A673 (cell line): ENCODE results near the gene SLC16A10.

Experiments
- EZH2 ChIP-seq: fragments of 200-600 bp; sonication (generic); IDR thresholded peaks from 2 replicates; pipeline ENCODE4 v1.6.1; 2017; ENCODE audit warnings: borderline replicate concordance, low read depth, mild to moderate bottlenecking, mixed read lengths, antibody characterized with exemption, low read length; ENCODE audit not compliant: poor library complexity, severe bottlenecking
- TF ChIP-seq, protein P1 (sequence below): fragments of 300-800, 200-600 bp; sonication (generic); conservative IDR thresholded peaks from 2 replicates; pipeline ENCODE4 v1.5.1; 2017; ENCODE audit warnings: low read depth, mild to moderate bottlenecking, antibody characterized with exemption, low read length, moderate library complexity, mixed read lengths

DNA sequence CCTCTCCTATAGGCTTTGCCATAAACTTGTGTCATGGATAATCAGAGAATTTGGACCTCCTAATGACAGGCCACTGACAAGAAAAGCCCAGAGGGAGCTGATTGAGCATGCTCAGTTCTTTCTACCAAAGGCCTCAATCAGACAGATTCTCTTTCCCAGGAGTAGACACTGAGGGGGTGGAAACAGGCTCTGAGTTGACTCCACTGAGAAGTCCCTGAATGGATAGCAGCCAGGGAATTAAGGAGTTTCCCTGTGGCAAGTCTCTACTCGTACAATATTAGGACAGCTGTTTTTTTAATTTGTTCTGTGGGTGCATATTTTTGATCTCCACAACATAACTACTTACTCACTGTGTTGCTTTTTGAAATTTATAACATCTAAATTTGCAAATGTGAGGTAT is 63.3 kb downstream of the SLC16A10 start:
- TF ChIP-seq, protein P1, sequence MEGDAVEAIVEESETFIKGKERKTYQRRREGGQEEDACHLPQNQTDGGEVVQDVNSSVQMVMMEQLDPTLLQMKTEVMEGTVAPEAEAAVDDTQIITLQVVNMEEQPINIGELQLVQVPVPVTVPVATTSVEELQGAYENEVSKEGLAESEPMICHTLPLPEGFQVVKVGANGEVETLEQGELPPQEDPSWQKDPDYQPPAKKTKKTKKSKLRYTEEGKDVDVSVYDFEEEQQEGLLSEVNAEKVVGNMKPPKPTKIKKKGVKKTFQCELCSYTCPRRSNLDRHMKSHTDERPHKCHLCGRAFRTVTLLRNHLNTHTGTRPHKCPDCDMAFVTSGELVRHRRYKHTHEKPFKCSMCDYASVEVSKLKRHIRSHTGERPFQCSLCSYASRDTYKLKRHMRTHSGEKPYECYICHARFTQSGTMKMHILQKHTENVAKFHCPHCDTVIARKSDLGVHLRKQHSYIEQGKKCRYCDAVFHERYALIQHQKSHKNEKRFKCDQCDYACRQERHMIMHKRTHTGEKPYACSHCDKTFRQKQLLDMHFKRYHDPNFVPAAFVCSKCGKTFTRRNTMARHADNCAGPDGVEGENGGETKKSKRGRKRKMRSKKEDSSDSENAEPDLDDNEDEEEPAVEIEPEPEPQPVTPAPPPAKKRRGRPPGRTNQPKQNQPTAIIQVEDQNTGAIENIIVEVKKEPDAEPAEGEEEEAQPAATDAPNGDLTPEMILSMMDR = no peak
- no peak for TF ChIP-seq EZH2
